Body of pancreas (tissue), 4 donors: ENCODE data around the gene SREBF2. TPM values are rescaled to one million over a fixed set of nuclear protein-coding genes. Genes with fewer than 3 reads are reported as not detected.

Experiments
- ATAC-seq: fragments of 150-250 bp; one replicate; pipeline ENCODE4 v1.9.1; 2016
- DNase-seq, 4 donors: peaks; one replicate each; pipeline ENCODE4 v3.0.0-alpha.2; 2019
- H3K27ac ChIP-seq, 4 donors: fragments of 200-600 bp; sonication (generic); 1 replicate in 3 of 4; 2 replicates in 1 of 4; pipeline versions ENCODE4 v1.5.1 to v1.6.1; 2016 to 2019; ENCODE audit warnings: mild to moderate bottlenecking in 1 of 4, mixed read lengths in 1 of 4, moderate library complexity in 1 of 4
- H3K27me3 ChIP-seq, 2 donors: fragments of 200-600 bp; sonication (generic); one replicate each; pipeline ENCODE4 v1.6.0; 2016; ENCODE audit warnings: mild to moderate bottlenecking in 1 of 2
- H3K36me3 ChIP-seq, 2 donors: fragments of 200-600 bp; sonication (generic); replicated peaks in 1 of 2; 2 replicates each; pipeline ENCODE4 v1.5.1; 2016; ENCODE audit warnings: low read depth in 2 of 2; ENCODE audit not compliant: insufficient read depth in 1 of 2
- H3K4me1 ChIP-seq: fragments of 200-600 bp; sonication (generic); one replicate; pipeline ENCODE4 v1.6.0; 2016
- H3K4me3 ChIP-seq, 2 donors: fragments of 200-600 bp; sonication (generic); 1 replicate in 1 of 2; 2 replicates in 1 of 2; pipeline ENCODE4 v1.5.1; 2016 to 2019
- H3K9me3 ChIP-seq, 3 donors: fragments of 200-600 bp; sonication (generic); 1 replicate in 2 of 3; 2 replicates in 1 of 3; pipeline ENCODE4 v1.5.1; 2016
- CTCF ChIP-seq, 7 experiments: fragments of 450-650 bp in 4 of 7; fragments of 200-600 bp in 3 of 7; sonication (generic) in 3 of 7; IDR thresholded peaks; one replicate each; pipeline ENCODE4 v1.5.1; 2016 to 2019; ENCODE audit warnings: antibody characterized with exemption in 7 of 7
- POLR2A ChIP-seq, 3 donors: fragments of 450-650 bp; IDR thresholded peaks; one replicate each; pipeline ENCODE4 v1.6.1; 2016; ENCODE audit warnings: antibody characterized with exemption in 3 of 3, mild to moderate bottlenecking in 2 of 3
- WGBS, 2 donors: methylation state at CpG; one replicate each; pipeline ENCODE4 v1.1.5; 2017; 5-methylcytosine and 5-hydroxymethylcytosine counted together
- intact Hi-C: fragments of 100-400 bp; cut with DNase I; formaldehyde crosslinking; loops from one replicate; pipeline ENCODE4 v1.15.1; 2023
- microRNA counts, 2 donors: library from miRNA; unstranded; fragments of <30 nt; microRNA quantifications; one replicate each; lab custom pipeline; 2017
- microRNA-seq, 2 donors: library from miRNA; unstranded; fragments of <30 nt; microRNA quantifications; one replicate each; pipeline ENCODE4, GENCODE V29; 2016; ENCODE audit warnings: borderline number of aligned reads in 2 of 2, borderline replicate concordance in 2 of 2
- small RNA-seq: library from RNA; depleted of rRNA; stranded (forward); fragments of <200 nt; gene quantifications from one replicate; pipeline ENCODE3, GENCODE V24; 2016
- total RNA-seq, 2 donors: library from RNA; depleted of rRNA; stranded (reverse); fragments of >200 nt; gene quantifications; one replicate each; pipeline ENCODE4 v1.1.0, GENCODE V29; 2016

The SREBF2 gene
- total RNA-seq, 2 donors from 2014 or later = 40.2 to 68.6 TPM

- WGBS, 2 donors = 86 to 89% methylated on average over 7 of the region's 7 CpGs
- Histone ChIP-seq H3K36me3 (no peaks in the 10 kb centered on the region), H3K27ac (no peak overlapping the region), H3K9me3 (no peaks in the 10 kb centered on the region), H3K27me3 (no peaks in the 10 kb centered on the region), H3K4me1 (peaks cover 15% of the 10 kb centered on the region), H3K4me3 (no peak overlapping the region)
- TF ChIP-seq POLR2A (IDR thresholded peaks at IDR 0.05) = no peak
- TF ChIP-seq CTCF (IDR thresholded peaks at IDR 0.05) = no peak
- no peak for ATAC-seq
- DNase-seq = no peak
- intact Hi-C loops = loop anchor here (10.0 kb wide), 1 partner anchor 245 kb away; no protein-coding TSS in a partner anchor
These were observed 116.5 kb downstream of the SREBF2 start for GRCh38 chr22:41949297-41949965.

GRCh38 chr22:41951898-41952474, 119.1 kb downstream of the SREBF2 start, which contains the start of gene SMIM45:
Gene SMIM45 (plus strand): TSS chr22:41952150.
- no peak for TF ChIP-seq POLR2A (IDR thresholded peaks at IDR 0.05)
- no peak for TF ChIP-seq CTCF (IDR thresholded peaks at IDR 0.05)
- no peak within 1 kb of the TSS for H3K4me3 ChIP-seq
- no peaks in the 10 kb centered on the region for H3K27me3 ChIP-seq
- no peak for ATAC-seq
- no peak for DNase-seq
- intact Hi-C loops = no loop called here
- H3K4me1 ChIP-seq = peaks cover 5% of the 10 kb centered on the region
- WGBS, 2 donors = 53% methylated on average over 2 to 10 of the region's 16 CpGs
- H3K9me3 ChIP-seq = no peaks in the 10 kb centered on the region
- no peak within 1 kb of the TSS for H3K27ac ChIP-seq
- no peaks in the 10 kb centered on the region for H3K36me3 ChIP-seq

GRCh38 chr22:41952713-41953112, 119.8 kb downstream of the SREBF2 start:
- H3K27me3 ChIP-seq = no peaks in the 10 kb centered on the region
- TF ChIP-seq CTCF (IDR thresholded peaks at IDR 0.05) (no peak), POLR2A (IDR thresholded peaks at IDR 0.05) (no peak)
- no peaks in the 10 kb centered on the region for H3K9me3 ChIP-seq
- no peak for DNase-seq
- ATAC-seq = no peak
- H3K36me3 ChIP-seq = no peaks in the 10 kb centered on the region
- no peak overlapping the region for H3K27ac ChIP-seq
- H3K4me1 ChIP-seq = peaks cover 3% of the 10 kb centered on the region
- intact Hi-C loops = no loop called here
- H3K4me3 ChIP-seq = no peak overlapping the region
- WGBS, 2 donors = 83% methylated on average over 2 of the region's 2 CpGs; no CpG with 5 or more reads in 1 of the 2 donors

MicroRNAs encoded within 50 kb of the gene (microRNA counts, 767-probe panel; counts per million panel counts)
- 736 to 4,326 counts per million in 2 donors for microRNA hsa-miR-33a-5p (lab: Ali Mortazavi, UCI)

Small RNA genes within 50 kb of the gene (microRNA-seq; reads per million reads assigned to microRNA genes)
- gene MIR33A = 7.6 to 21.9 reads per million in 2 donors

Small RNA genes within 50 kb of the gene (small RNA-seq; reads per million reads assigned to genes)
- not detected for gene MIR33A

Other genes with a start within 250 kb of the SREBF2 start
- gene PMM1, start 243.3 kb upstream of the SREBF2 start, total RNA-seq = 10 to 100 TPM; 49.3 to 54.1 TPM
- 10 to 100 TPM; 11.2 to 17.1 TPM for gene DESI1, start 212.1 kb upstream of the SREBF2 start, total RNA-seq
- 100 to 1,000 TPM in 1 of 2 donors, 10 to 100 TPM in 1; 68.7 to 102 TPM for gene XRCC6, start 211.8 kb upstream of the SREBF2 start, total RNA-seq
- gene SNU13, start 144.2 kb upstream of the SREBF2 start, total RNA-seq = 10 to 100 TPM; 33.3 to 50.6 TPM
- gene MEI1, start 133.6 kb upstream of the SREBF2 start, total RNA-seq = not detected
- 10 to 100 TPM in 1 of 2 donors, 1 to 10 TPM in 1; 3.1 to 13.5 TPM for gene CCDC134, start 32.4 kb upstream of the SREBF2 start, total RNA-seq
- gene SHISA8, start 82.0 kb downstream of the SREBF2 start, total RNA-seq = not detected
- gene TNFRSF13C, start 93.7 kb downstream of the SREBF2 start, total RNA-seq = not detected
- gene CENPM, start 114.0 kb downstream of the SREBF2 start, total RNA-seq = not detected
- gene SEPTIN3, start 136.3 kb downstream of the SREBF2 start, total RNA-seq = under 1 TPM in 1 of 2 donors, not detected in 1; 0.52 TPM
- 10 to 100 TPM in 1 of 2 donors, 1 to 10 TPM in 1; 5.2 to 11.2 TPM for gene WBP2NL, start 165.7 kb downstream of the SREBF2 start, total RNA-seq
- gene NAGA, start 237.7 kb downstream of the SREBF2 start, total RNA-seq = 10 to 100 TPM in 1 of 2 donors, 1 to 10 TPM in 1; 8.2 to 11.2 TPM
- 10 to 100 TPM in 1 of 2 donors, 1 to 10 TPM in 1; 9.2 to 12.2 TPM for gene PHETA2, start 241.1 kb downstream of the SREBF2 start, total RNA-seq
- gene SMDT1, start 246.6 kb downstream of the SREBF2 start, total RNA-seq = 10 to 100 TPM; 13.8 to 14.8 TPM